Measurements from ENCODE around the gene PPFIA1. TPM values are rescaled to one million over a fixed set of nuclear protein-coding genes. Genes with fewer than 3 reads are reported as not detected.
A peak's percentile ranks its signal among the peaks of the same experiment; 100 is the strongest.

PPFIA1 gene
- total and polyA plus RNA-seq, 10 of the 15 experiments (the other 5 are each of a cell fraction or from before 2014, with no cell fraction given): 5.2 to 26.2 (median 15.8) TPM

DNA sequence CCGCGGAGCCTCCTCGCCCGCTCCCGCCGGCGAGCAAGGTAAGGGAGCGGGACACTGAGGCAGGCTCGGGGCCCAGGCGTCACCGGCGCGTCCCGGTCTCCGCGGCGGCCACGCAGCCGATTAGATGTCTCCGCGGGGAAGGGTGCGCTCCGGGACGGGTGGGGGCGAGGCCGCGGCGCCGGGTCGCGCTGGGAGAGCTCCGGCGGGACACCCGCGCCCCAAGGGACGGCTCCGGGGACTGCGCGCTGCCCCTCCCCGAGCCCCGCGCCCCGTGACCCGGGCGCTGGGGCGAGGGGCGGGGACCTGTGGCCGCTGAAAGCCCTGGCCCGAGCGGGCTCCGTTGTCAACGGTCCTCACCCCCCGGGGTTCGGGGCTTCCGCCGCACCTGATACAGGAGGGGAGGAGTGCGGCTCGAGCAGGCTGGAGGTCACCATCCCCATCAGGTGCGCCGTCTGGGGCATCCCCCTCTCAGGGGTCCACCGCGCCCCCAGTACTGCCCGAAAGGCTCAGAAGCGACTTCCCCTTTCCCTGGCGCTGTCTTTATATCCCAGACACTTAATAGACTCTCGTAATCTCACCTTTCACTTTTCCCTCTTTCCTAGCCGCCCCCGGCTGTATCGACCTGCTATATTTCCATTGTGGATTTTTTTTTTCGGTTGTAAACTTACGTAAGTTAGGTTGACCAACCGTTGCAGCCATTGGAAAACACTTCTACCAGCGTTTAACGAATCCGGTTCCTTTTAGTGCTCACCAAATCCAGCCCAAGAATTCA, 573 bp downstream of the PPFIA1 start (continued):
- TF ChIP-seq FOXM1 (IDR thresholded peaks at IDR 0.05; ENCODE audit: low read depth, low read length) (no peak), JUNB (IDR thresholded peaks at IDR 0.05) (no peak), MYC (IDR thresholded peaks at IDR 0.05; ENCODE audit: insufficient read depth, insufficient read length, insufficient replicate concordance, low read length, severe bottlenecking) (no peak), NFXL1 (IDR thresholded peaks at IDR 0.05; ENCODE audit: borderline replicate concordance) (0 out of 2 replicates have a peak, but pooled peaks have one; percentile 9), PAX8 (IDR thresholded peaks at IDR 0.05) (no peak), POLR2AphosphoS5 (IDR thresholded peaks at IDR 0.05; ENCODE audit: low read length) (no peak), CHD4 (IDR thresholded peaks at IDR 0.05) (no peak), ZBED1 (IDR thresholded peaks at IDR 0.05; ENCODE audit: borderline replicate concordance) (no peak), MXI1 (IDR thresholded peaks at IDR 0.05; ENCODE audit: low read depth, low read length) (no peak), RUNX3 (IDR thresholded peaks at IDR 0.05; ENCODE audit: low read length) (no peak), RFX5 (IDR thresholded peaks at IDR 0.05; ENCODE audit: low read depth, low read length) (no peak), SREBF2 (IDR thresholded peaks at IDR 0.05; ENCODE audit: low read length) (no peak), CBFB (IDR thresholded peaks at IDR 0.05; ENCODE audit: low read depth) (no peak), NR2C1 (IDR thresholded peaks at IDR 0.05) (no peak; the same call in none of the 2 replicates), CREM (IDR thresholded peaks at IDR 0.05; ENCODE audit: low read depth) (no peak)
- TF ChIP-seq, protein P1, sequence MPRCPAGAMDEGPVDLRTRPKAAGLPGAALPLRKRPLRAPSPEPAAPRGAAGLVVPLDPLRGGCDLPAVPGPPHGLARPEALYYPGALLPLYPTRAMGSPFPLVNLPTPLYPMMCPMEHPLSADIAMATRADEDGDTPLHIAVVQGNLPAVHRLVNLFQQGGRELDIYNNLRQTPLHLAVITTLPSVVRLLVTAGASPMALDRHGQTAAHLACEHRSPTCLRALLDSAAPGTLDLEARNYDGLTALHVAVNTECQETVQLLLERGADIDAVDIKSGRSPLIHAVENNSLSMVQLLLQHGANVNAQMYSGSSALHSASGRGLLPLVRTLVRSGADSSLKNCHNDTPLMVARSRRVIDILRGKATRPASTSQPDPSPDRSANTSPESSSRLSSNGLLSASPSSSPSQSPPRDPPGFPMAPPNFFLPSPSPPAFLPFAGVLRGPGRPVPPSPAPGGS (IDR thresholded peaks at IDR 0.05; ENCODE audit: borderline replicate concordance, insufficient read depth, low read depth, low read length, poor library complexity, severe bottlenecking): no peak
- TF ChIP-seq, protein P2, sequence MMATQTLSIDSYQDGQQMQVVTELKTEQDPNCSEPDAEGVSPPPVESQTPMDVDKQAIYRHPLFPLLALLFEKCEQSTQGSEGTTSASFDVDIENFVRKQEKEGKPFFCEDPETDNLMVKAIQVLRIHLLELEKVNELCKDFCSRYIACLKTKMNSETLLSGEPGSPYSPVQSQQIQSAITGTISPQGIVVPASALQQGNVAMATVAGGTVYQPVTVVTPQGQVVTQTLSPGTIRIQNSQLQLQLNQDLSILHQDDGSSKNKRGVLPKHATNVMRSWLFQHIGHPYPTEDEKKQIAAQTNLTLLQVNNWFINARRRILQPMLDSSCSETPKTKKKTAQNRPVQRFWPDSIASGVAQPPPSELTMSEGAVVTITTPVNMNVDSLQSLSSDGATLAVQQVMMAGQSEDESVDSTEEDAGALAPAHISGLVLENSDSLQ (IDR thresholded peaks at IDR 0.05): no peak
- TF ChIP-seq, protein P3, sequence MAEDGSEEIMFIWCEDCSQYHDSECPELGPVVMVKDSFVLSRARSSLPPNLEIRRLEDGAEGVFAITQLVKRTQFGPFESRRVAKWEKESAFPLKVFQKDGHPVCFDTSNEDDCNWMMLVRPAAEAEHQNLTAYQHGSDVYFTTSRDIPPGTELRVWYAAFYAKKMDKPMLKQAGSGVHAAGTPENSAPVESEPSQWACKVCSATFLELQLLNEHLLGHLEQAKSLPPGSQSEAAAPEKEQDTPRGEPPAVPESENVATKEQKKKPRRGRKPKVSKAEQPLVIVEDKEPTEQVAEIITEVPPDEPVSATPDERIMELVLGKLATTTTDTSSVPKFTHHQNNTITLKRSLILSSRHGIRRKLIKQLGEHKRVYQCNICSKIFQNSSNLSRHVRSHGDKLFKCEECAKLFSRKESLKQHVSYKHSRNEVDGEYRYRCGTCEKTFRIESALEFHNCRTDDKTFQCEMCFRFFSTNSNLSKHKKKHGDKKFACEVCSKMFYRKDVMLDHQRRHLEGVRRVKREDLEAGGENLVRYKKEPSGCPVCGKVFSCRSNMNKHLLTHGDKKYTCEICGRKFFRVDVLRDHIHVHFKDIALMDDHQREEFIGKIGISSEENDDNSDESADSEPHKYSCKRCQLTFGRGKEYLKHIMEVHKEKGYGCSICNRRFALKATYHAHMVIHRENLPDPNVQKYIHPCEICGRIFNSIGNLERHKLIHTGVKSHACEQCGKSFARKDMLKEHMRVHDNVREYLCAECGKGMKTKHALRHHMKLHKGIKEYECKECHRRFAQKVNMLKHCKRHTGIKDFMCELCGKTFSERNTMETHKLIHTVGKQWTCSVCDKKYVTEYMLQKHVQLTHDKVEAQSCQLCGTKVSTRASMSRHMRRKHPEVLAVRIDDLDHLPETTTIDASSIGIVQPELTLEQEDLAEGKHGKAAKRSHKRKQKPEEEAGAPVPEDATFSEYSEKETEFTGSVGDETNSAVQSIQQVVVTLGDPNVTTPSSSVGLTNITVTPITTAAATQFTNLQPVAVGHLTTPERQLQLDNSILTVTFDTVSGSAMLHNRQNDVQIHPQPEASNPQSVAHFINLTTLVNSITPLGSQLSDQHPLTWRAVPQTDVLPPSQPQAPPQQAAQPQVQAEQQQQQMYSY (CRISPR knock-in tag; IDR thresholded peaks at IDR 0.05): no peak
- TF ChIP-seq, protein P4, sequence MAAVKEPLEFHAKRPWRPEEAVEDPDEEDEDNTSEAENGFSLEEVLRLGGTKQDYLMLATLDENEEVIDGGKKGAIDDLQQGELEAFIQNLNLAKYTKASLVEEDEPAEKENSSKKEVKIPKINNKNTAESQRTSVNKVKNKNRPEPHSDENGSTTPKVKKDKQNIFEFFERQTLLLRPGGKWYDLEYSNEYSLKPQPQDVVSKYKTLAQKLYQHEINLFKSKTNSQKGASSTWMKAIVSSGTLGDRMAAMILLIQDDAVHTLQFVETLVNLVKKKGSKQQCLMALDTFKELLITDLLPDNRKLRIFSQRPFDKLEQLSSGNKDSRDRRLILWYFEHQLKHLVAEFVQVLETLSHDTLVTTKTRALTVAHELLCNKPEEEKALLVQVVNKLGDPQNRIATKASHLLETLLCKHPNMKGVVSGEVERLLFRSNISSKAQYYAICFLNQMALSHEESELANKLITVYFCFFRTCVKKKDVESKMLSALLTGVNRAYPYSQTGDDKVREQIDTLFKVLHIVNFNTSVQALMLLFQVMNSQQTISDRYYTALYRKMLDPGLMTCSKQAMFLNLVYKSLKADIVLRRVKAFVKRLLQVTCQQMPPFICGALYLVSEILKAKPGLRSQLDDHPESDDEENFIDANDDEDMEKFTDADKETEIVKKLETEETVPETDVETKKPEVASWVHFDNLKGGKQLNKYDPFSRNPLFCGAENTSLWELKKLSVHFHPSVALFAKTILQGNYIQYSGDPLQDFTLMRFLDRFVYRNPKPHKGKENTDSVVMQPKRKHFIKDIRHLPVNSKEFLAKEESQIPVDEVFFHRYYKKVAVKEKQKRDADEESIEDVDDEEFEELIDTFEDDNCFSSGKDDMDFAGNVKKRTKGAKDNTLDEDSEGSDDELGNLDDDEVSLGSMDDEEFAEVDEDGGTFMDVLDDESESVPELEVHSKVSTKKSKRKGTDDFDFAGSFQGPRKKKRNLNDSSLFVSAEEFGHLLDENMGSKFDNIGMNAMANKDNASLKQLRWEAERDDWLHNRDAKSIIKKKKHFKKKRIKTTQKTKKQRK (IDR thresholded peaks at IDR 0.05; ENCODE audit: low read depth, low read length): no peak
- TF ChIP-seq, protein P5, sequence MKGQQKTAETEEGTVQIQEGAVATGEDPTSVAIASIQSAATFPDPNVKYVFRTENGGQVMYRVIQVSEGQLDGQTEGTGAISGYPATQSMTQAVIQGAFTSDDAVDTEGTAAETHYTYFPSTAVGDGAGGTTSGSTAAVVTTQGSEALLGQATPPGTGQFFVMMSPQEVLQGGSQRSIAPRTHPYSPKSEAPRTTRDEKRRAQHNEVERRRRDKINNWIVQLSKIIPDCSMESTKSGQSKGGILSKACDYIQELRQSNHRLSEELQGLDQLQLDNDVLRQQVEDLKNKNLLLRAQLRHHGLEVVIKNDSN (IDR thresholded peaks at IDR 0.05; ENCODE audit: borderline replicate concordance, extremely low read length, insufficient read depth, low read depth, low read length): peak; percentile 41

All from GM12878 (cell line).